ENCODE results near the gene GBX1. TPM values are rescaled to one million over a fixed set of nuclear protein-coding genes. Genes with fewer than 3 reads are reported as not detected.

GBX1 gene
- total RNA-seq, 1 donor from 2014 or later: not detected

GRCh38 chr7:151139791-151140190 is 27.7 kb downstream of the GBX1 start:
- DNase-seq (ENCODE audit: low spot score): no peak

GRCh38 chr7:151139071-151139790 is 28.3 kb downstream of the GBX1 start:
- DNase-seq (ENCODE audit: low spot score): no peak

GRCh38 chr7:151138153-151138851 is 29.2 kb downstream of the GBX1 start:
- no peak for DNase-seq (ENCODE audit: low spot score)

- DNase-seq (ENCODE audit: low spot score): no peak
These were observed 29.7 kb downstream of the GBX1 start for GRCh38 chr7:151137791-151138152.

- DNase-seq (ENCODE audit: low spot score): no peak
These were observed 30.3 kb downstream of the GBX1 start for GRCh38 chr7:151137076-151137675.

GRCh38 chr7:151135866-151136843 is 31.3 kb downstream of the GBX1 start:
- DNase-seq (ENCODE audit: low spot score): no peak

GRCh38 chr7:151135525-151135845 is 32.0 kb downstream of the GBX1 start:
- no peak for DNase-seq (ENCODE audit: low spot score)

- DNase-seq (ENCODE audit: low spot score): no peak
These were observed 32.6 kb downstream of the GBX1 start for GRCh38 chr7:151134743-151135524.

GRCh38 chr7:151133986-151134742 is 33.3 kb downstream of the GBX1 start:
- DNase-seq (ENCODE audit: low spot score): no peak

- no peak for DNase-seq (ENCODE audit: low spot score)
These were observed 34.1 kb downstream of the GBX1 start for GRCh38 chr7:151133266-151133985.

- no peak for DNase-seq (ENCODE audit: low spot score)
These were observed 34.9 kb downstream of the GBX1 start for GRCh38 chr7:151132461-151133205.

GRCh38 chr7:151131592-151132293 is 35.8 kb downstream of the GBX1 start:
- DNase-seq (ENCODE audit: low spot score): no peak

- no peak for DNase-seq (ENCODE audit: low spot score)
These were observed 36.3 kb downstream of the GBX1 start for GRCh38 chr7:151131224-151131591.

GRCh38 chr7:151130741-151131157 is 36.7 kb downstream of the GBX1 start:
- DNase-seq (ENCODE audit: low spot score): no peak

GRCh38 chr7:151129960-151130591 is 37.4 kb downstream of the GBX1 start:
- DNase-seq (ENCODE audit: low spot score): no peak

GRCh38 chr7:151129117-151129959 is 38.2 kb downstream of the GBX1 start:
- DNase-seq (ENCODE audit: low spot score): no peak

- no peak for DNase-seq (ENCODE audit: low spot score)
These were observed 38.8 kb downstream of the GBX1 start for GRCh38 chr7:151128716-151129115.

Data from ureter (tissue), 1 donor.